ENCODE results near the gene ADGRF1. TPM values are rescaled to one million over a fixed set of nuclear protein-coding genes. Genes with fewer than 3 reads are reported as not detected.
A peak's percentile ranks its signal among the peaks of the same experiment; 100 is the strongest.

Gene ADGRF1
- total and polyA plus RNA-seq, 2 donors from 2014 or later, result 28.6 to 58.8 TPM

GRCh38 chr6:46954837-46955451 lies 87.2 kb downstream of the ADGRF1 start:
- peak overlapping the region in 2 of 3 donors; percentile 56 to 67 for H3K4me3 ChIP-seq (ENCODE audit: low read length in 3 of 3)
- DNase-seq, result peak in 1 of 5 donors; percentile 43
- peaks cover 0 to 3% (median under 1%) of the 10 kb centered on the region in 3 donors for H3K4me1 ChIP-seq (ENCODE audit: control insufficient read depth in 2 of 3, insufficient read depth in 2 of 3, low read depth in 1 of 3, low read length in 3 of 3)
- H3K9me3 ChIP-seq (ENCODE audit: control insufficient read depth in 2 of 3, insufficient read depth in 1 of 3, low read length in 3 of 3), result no peaks in the 10 kb centered on the region
- intact Hi-C loops (cut with DNase I), result no loop called here
- H3K27ac ChIP-seq (ENCODE audit: low read depth in 2 of 2, low read length in 2 of 2), result peak overlapping the region; percentile 56 to 68
- no peak overlapping the region for H3K9ac ChIP-seq (ENCODE audit: low read length in 3 of 3)
- H3K27me3 ChIP-seq (ENCODE audit: control insufficient read depth, insufficient read depth, low read length), result no peaks in the 10 kb centered on the region
- TF ChIP-seq, protein P1, sequence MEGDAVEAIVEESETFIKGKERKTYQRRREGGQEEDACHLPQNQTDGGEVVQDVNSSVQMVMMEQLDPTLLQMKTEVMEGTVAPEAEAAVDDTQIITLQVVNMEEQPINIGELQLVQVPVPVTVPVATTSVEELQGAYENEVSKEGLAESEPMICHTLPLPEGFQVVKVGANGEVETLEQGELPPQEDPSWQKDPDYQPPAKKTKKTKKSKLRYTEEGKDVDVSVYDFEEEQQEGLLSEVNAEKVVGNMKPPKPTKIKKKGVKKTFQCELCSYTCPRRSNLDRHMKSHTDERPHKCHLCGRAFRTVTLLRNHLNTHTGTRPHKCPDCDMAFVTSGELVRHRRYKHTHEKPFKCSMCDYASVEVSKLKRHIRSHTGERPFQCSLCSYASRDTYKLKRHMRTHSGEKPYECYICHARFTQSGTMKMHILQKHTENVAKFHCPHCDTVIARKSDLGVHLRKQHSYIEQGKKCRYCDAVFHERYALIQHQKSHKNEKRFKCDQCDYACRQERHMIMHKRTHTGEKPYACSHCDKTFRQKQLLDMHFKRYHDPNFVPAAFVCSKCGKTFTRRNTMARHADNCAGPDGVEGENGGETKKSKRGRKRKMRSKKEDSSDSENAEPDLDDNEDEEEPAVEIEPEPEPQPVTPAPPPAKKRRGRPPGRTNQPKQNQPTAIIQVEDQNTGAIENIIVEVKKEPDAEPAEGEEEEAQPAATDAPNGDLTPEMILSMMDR (IDR thresholded peaks at IDR 0.05; ENCODE audit: borderline replicate concordance, extremely low read depth, insufficient read depth), result no peak
- no peak for FAIRE-seq
- no peaks in the 10 kb centered on the region for H3K36me3 ChIP-seq (ENCODE audit: control insufficient read depth in 2 of 3, insufficient read depth in 3 of 3, low read length in 3 of 3)

DNA sequence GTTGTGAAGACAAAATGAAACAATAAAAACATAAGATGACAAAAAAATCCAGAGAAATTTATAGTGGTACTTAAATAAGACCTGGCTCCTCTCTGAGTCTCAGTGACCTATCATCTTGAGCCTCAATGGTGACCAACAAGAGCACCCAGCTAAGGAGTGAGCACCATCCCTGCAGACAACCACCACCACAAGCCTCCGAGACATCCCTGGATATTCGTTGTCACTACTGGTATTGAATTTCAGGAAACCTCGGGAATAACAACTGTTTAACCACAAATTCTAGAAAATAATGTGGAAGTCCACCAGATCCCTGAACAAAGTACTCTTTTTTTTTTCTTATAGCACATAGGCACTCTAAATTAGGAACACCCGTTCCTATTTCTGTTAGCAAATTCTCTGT lies 88.2 kb downstream of the ADGRF1 start:
- Histone ChIP-seq H3K4me1 (ENCODE audit: control insufficient read depth in 2 of 3, insufficient read depth in 2 of 3, low read depth in 1 of 3, low read length in 3 of 3) (peaks cover 0 to 10% (median 3%) of the 10 kb centered on the region in 3 donors), H3K27ac (ENCODE audit: low read depth in 2 of 2, low read length in 2 of 2) (peak overlapping the region; percentile 15 to 20), H3K36me3 (ENCODE audit: control insufficient read depth in 2 of 3, insufficient read depth in 3 of 3, low read length in 3 of 3) (no peaks in the 10 kb centered on the region), H3K9me3 (ENCODE audit: control insufficient read depth in 2 of 3, insufficient read depth in 1 of 3, low read length in 3 of 3) (no peaks in the 10 kb centered on the region), H3K27me3 (ENCODE audit: control insufficient read depth, insufficient read depth, low read length) (no peaks in the 10 kb centered on the region), H3K9ac (ENCODE audit: low read length in 3 of 3) (peak overlapping the region in 1 of 3 donors; percentile 55), H3K4me3 (ENCODE audit: low read length in 3 of 3) (peak overlapping the region in 2 of 3 donors; percentile 56 to 67)
- no peak for FAIRE-seq
- intact Hi-C loops (cut with DNase I), result no loop called here
- TF ChIP-seq, protein P1 (IDR thresholded peaks at IDR 0.05; ENCODE audit: borderline replicate concordance, extremely low read depth, insufficient read depth), result no peak
- DNase-seq, result no peak

- FAIRE-seq, result no peak
- H3K4me1 ChIP-seq (ENCODE audit: control insufficient read depth in 2 of 3, insufficient read depth in 2 of 3, low read depth in 1 of 3, low read length in 3 of 3), result peaks cover 0 to 10% (median 0%) of the 10 kb centered on the region in 3 donors
- H3K27me3 ChIP-seq (ENCODE audit: control insufficient read depth, insufficient read depth, low read length), result no peaks in the 10 kb centered on the region
- TF ChIP-seq, protein P1 (IDR thresholded peaks at IDR 0.05; ENCODE audit: borderline replicate concordance, extremely low read depth, insufficient read depth), result no peak
- peak in 1 of 5 donors; percentile 80 for DNase-seq
- H3K36me3 ChIP-seq (ENCODE audit: control insufficient read depth in 2 of 3, insufficient read depth in 3 of 3, low read length in 3 of 3), result no peaks in the 10 kb centered on the region
- no peak overlapping the region for H3K9ac ChIP-seq (ENCODE audit: low read length in 3 of 3)
- H3K9me3 ChIP-seq (ENCODE audit: control insufficient read depth in 2 of 3, insufficient read depth in 1 of 3, low read length in 3 of 3), result no peaks in the 10 kb centered on the region
- H3K27ac ChIP-seq (ENCODE audit: low read depth in 2 of 2, low read length in 2 of 2), result peak overlapping the region; percentile 64 to 66
- no peak overlapping the region for H3K4me3 ChIP-seq (ENCODE audit: low read length in 3 of 3)
- intact Hi-C loops (cut with DNase I), result no loop called here
Observed at GRCh38 chr6:46949632-46950280, 92.4 kb downstream of the ADGRF1 start.
